GM12878 (cell line): ENCODE results near the gene ITPKB.

ENCODE experiments used
- BACH1 ChIP-seq: fragments of 450-650 bp; IDR thresholded peaks from 2 replicates; pipeline ENCODE4 v1.6.1; 2017; ENCODE audit warnings: mild to moderate bottlenecking, borderline replicate concordance
- CTCF ChIP-seq, 3 experiments: IDR thresholded peaks in 2 of 3; conservative IDR thresholded peaks in 1 of 3; 2 replicates each; pipeline ENCODE4 v1.5.1; 2011; ENCODE audit warnings: low read depth in 3 of 3, low read length in 3 of 3, mild to moderate bottlenecking in 3 of 3, control low read depth in 2 of 3, moderate library complexity in 2 of 3, inconsistent platforms in 1 of 3, mixed read lengths in 1 of 3; ENCODE audit not compliant: control insufficient read depth in 2 of 3, insufficient read depth in 1 of 3; ENCODE audit errors: extremely low read depth in 1 of 3
- IRF4 ChIP-seq: IDR thresholded peaks from 2 replicates; pipeline ENCODE4 v1.6.1; 2011; ENCODE audit warnings: low read depth, low read length
- PBX3 ChIP-seq: IDR thresholded peaks from 2 replicates; pipeline ENCODE4 v1.6.1; 2011; ENCODE audit warnings: mild to moderate bottlenecking, low read depth, low read length, moderate library complexity; ENCODE audit not compliant: insufficient replicate concordance
- POLR2AphosphoS5 ChIP-seq: IDR thresholded peaks from 2 replicates; pipeline ENCODE4 v1.6.1; 2011; ENCODE audit warnings: mild to moderate bottlenecking, low read length, inconsistent platforms
- RCOR1 ChIP-seq: conservative IDR thresholded peaks from 2 replicates; pipeline ENCODE4 v1.6.1; 2012; ENCODE audit warnings: low read depth, low read length, improper control_type of control experiment
- SP1 ChIP-seq: IDR thresholded peaks from one replicate; pipeline ENCODE4 v1.6.1; 2011; ENCODE audit warnings: low read depth, low read length
- ZBTB4 ChIP-seq: fragments of 450-650 bp; formaldehyde crosslinking; IDR thresholded peaks from 2 replicates; pipeline ENCODE4 v1.4.0; 2022; ENCODE audit warnings: mild to moderate bottlenecking, moderate library complexity

- no peak for TF ChIP-seq CTCF (IDR thresholded peaks at IDR 0.05 in 2 of 3, conservative IDR thresholded peaks at IDR 0.05 in 1 of 3; ENCODE audit: control insufficient read depth in 2 of 3, extremely low read depth in 1 of 3, insufficient read depth in 1 of 3, low read depth in 3 of 3, low read length in 3 of 3)
- TF ChIP-seq ZBTB4 (CRISPR knock-in tag): no peak
- no peak for TF ChIP-seq PBX3
- TF ChIP-seq SP1: no peak
- no peak for TF ChIP-seq RCOR1
- no peak for TF ChIP-seq POLR2AphosphoS5
- TF ChIP-seq IRF4: no peak
- TF ChIP-seq BACH1: no peak
These were observed 46.9 kb downstream of the ITPKB start for GRCh38 chr1:226692051-226692792.
